Uterus (tissue), 2 donors: ENCODE results near the gene PNLDC1.

Source experiments
- CTCF ChIP-seq, 4 experiments: fragments of 200-600 bp in 2 of 4; fragments of 450-650 bp in 2 of 4; sonication (generic) in 2 of 4; IDR thresholded peaks; one replicate each; pipeline ENCODE4 v1.5.1; 2016 to 2019; ENCODE audit warnings: antibody characterized with exemption in 4 of 4, mild to moderate bottlenecking in 2 of 4, moderate library complexity in 1 of 4
- POLR2A ChIP-seq, 2 donors: fragments of 450-650 bp; IDR thresholded peaks; one replicate each; pipeline ENCODE4 v1.6.1; 2016; ENCODE audit warnings: antibody characterized with exemption in 2 of 2, mild to moderate bottlenecking in 1 of 2, moderate library complexity in 1 of 2

GRCh38 chr6:159828074-159828473, 28.0 kb downstream of the PNLDC1 start:
- TF ChIP-seq CTCF (IDR thresholded peaks at IDR 0.05) (no peak), POLR2A (IDR thresholded peaks at IDR 0.05) (no peak)
